ENCODE data around the gene GPC6. TPM values are rescaled to one million over a fixed set of nuclear protein-coding genes. Genes with fewer than 3 reads are reported as not detected.

Gene GPC6
- total RNA-seq, 1 experiment from 2014 or later = not detected

GRCh38 chr13:94224670-94225069 lies 998.1 kb downstream of the GPC6 start:
- Mint-ChIP-seq H3K4me3 (ENCODE audit: low read depth, unreplicated experiment) (no peak overlapping the region), H3K27ac (ENCODE audit: unreplicated experiment) (no peak overlapping the region), H3K9me3 (ENCODE audit: low read depth, unreplicated experiment) (no peaks in the 10 kb centered on the region), H3K36me3 (ENCODE audit: insufficient read depth, unreplicated experiment) (no peaks in the 10 kb centered on the region), H3K27me3 (ENCODE audit: unreplicated experiment) (no peaks in the 10 kb centered on the region), H3K4me1 (ENCODE audit: low read depth, unreplicated experiment) (no peaks in the 10 kb centered on the region)
- DNase-seq = no peak
- CTCF ChIA-PET = no interaction called here
- TF ChIP-seq CTCF (IDR thresholded peaks at IDR 0.05; ENCODE audit: unreplicated experiment) = no peak
- no TSS peak for BruUV-seq (replicated peaks)
- intact Hi-C loops (cut with micrococcal nuclease; ENCODE audit: unreplicated experiment) = no loop called here

DNA sequence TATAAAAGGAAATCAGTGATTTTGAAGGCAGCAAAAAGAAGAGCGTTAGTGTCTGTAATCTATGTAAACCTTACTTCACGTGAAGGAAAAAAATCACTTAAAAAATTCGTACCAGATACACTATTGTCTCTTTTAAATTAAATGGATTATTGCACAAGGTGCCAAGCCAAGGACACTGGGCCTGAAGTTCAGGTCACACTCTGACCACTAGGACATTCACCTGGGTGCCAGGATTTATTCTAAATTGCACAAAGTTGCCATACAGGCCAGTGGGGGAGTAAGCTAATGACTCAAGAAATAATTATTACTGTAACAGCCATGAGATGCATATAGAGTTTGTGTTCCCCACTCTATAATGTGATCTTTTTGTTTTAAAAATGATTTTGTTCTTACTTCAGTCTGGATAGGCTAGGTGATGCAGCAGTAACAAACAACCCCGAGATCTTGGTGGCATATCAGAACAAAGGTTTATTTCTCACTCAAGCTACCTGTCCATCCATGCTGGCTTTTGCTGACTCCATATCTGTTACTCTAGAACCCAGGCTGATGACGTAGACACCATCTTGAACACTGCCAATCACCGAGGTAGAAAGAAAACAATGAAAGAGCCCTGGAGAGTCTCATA lies 1000.8 kb downstream of the GPC6 start:
- intact Hi-C loops (cut with micrococcal nuclease; ENCODE audit: unreplicated experiment) = no loop called here
- H3K4me3 Mint-ChIP-seq (ENCODE audit: low read depth, unreplicated experiment) = no peak overlapping the region
- no peak for TF ChIP-seq CTCF (IDR thresholded peaks at IDR 0.05; ENCODE audit: unreplicated experiment)
- no peaks in the 10 kb centered on the region for H3K36me3 Mint-ChIP-seq (ENCODE audit: insufficient read depth, unreplicated experiment)
- H3K27me3 Mint-ChIP-seq (ENCODE audit: unreplicated experiment) = no peaks in the 10 kb centered on the region
- no peaks in the 10 kb centered on the region for H3K4me1 Mint-ChIP-seq (ENCODE audit: low read depth, unreplicated experiment)
- no peak for DNase-seq
- no peak overlapping the region for H3K27ac Mint-ChIP-seq (ENCODE audit: unreplicated experiment)
- CTCF ChIA-PET = no interaction called here
- no peaks in the 10 kb centered on the region for H3K9me3 Mint-ChIP-seq (ENCODE audit: low read depth, unreplicated experiment)
- BruUV-seq (replicated peaks) = no TSS peak

GRCh38 chr13:94228763-94229162 lies 1002.2 kb downstream of the GPC6 start:
- no peaks in the 10 kb centered on the region for H3K4me1 Mint-ChIP-seq (ENCODE audit: low read depth, unreplicated experiment)
- H3K36me3 Mint-ChIP-seq (ENCODE audit: insufficient read depth, unreplicated experiment) = no peaks in the 10 kb centered on the region
- no peak overlapping the region for H3K4me3 Mint-ChIP-seq (ENCODE audit: low read depth, unreplicated experiment)
- no peak for TF ChIP-seq CTCF (IDR thresholded peaks at IDR 0.05; ENCODE audit: unreplicated experiment)
- intact Hi-C loops (cut with micrococcal nuclease; ENCODE audit: unreplicated experiment) = no loop called here
- BruUV-seq (replicated peaks) = no TSS peak
- H3K27ac Mint-ChIP-seq (ENCODE audit: unreplicated experiment) = no peak overlapping the region
- CTCF ChIA-PET = no interaction called here
- DNase-seq = no peak
- H3K9me3 Mint-ChIP-seq (ENCODE audit: low read depth, unreplicated experiment) = no peaks in the 10 kb centered on the region
- H3K27me3 Mint-ChIP-seq (ENCODE audit: unreplicated experiment) = no peaks in the 10 kb centered on the region

- Mint-ChIP-seq H3K4me1 (ENCODE audit: low read depth, unreplicated experiment) (no peaks in the 10 kb centered on the region), H3K4me3 (ENCODE audit: low read depth, unreplicated experiment) (no peak overlapping the region), H3K9me3 (ENCODE audit: low read depth, unreplicated experiment) (peaks cover 1% of the 10 kb centered on the region), H3K27ac (ENCODE audit: unreplicated experiment) (no peak overlapping the region), H3K27me3 (ENCODE audit: unreplicated experiment) (no peaks in the 10 kb centered on the region), H3K36me3 (ENCODE audit: insufficient read depth, unreplicated experiment) (no peaks in the 10 kb centered on the region)
- CTCF ChIA-PET = no interaction called here
- intact Hi-C loops (cut with micrococcal nuclease; ENCODE audit: unreplicated experiment) = no loop called here
- DNase-seq = no peak
- no peak for TF ChIP-seq CTCF (IDR thresholded peaks at IDR 0.05; ENCODE audit: unreplicated experiment)
- no TSS peak for BruUV-seq (replicated peaks)
Measured at GRCh38 chr13:94232161-94232950, 1005.7 kb downstream of the GPC6 start.

All from Calu3 (cell line).